GM12873 (cell line): ENCODE data around the gene ACACB.

Experiments
- CTCF ChIP-seq: IDR thresholded peaks from 2 replicates; pipeline ENCODE4 v1.5.1; 2012; ENCODE audit warnings: low read depth, mild to moderate bottlenecking, moderate library complexity, low read length, control low read depth; ENCODE audit not compliant: insufficient read depth; ENCODE audit errors: missing control alignments

The ACACB gene

GRCh38 chr12:109112720-109113465 lies 3.5 kb upstream of the ACACB start:
- no peak for TF ChIP-seq CTCF

DNA sequence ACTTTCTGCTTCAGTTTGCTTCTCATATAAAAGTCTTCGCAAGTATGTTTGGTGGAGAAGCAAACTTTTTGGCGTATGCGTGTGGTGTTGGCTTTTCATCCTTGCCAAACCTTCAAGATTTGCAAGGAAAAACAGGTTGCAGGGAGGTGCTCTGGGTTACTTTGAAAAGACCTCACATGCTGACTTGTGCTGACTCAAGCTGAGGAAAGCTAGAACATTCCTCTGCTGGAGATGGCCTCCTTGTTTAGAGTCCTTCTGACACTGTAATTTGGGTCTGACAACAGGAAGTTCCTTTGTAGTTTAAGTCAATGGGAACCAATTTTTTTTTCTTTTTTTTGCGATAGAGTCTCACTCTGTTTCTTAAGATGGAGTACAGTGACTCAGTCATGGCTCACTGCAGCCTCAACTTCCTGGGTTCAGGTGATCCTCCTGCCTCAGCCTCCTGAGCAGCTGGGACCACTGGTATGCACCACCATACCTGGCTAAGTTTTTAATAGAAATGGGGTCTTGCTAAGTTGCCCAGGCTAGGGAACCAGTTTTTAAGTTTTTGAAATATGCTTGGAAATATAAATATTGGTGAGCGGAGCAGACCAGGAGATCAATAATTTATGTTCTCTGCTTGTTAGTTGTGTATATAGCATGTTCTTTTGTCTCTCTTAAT lies 2.6 kb upstream of the ACACB start:
- TF ChIP-seq CTCF, result no peak

GRCh38 chr12:109114644-109115043 lies 1.7 kb upstream of the ACACB start:
- TF ChIP-seq CTCF, result no peak

GRCh38 chr12:109115404-109115757 lies 1.0 kb upstream of the ACACB start:
- no peak for TF ChIP-seq CTCF

GRCh38 chr12:109116611-109116949 lies 193 bp downstream of the ACACB start:
- no peak for TF ChIP-seq CTCF

GRCh38 chr12:109120095-109120494 lies 3.7 kb downstream of the ACACB start:
- TF ChIP-seq CTCF, result no peak

GRCh38 chr12:109120557-109120956 lies 4.2 kb downstream of the ACACB start:
- no peak for TF ChIP-seq CTCF
